Suppressor macrophage treated with lipopolysaccharide for 1 hour (primary cell): ENCODE data around the gene HDGFL1.

Experiments
- DNase-seq, 3 donors: peaks; one replicate each; pipeline ENCODE4 v3.0.0-alpha.2; 2020 to 2022

Gene HDGFL1

GRCh38 chr6:22569281-22570184 is at the start of gene HDGFL1:
TSS of gene HDGFL1 (plus strand) at chr6:22569566. CDS start at chr6:22569576, 10 bp downstream.
- no peak for DNase-seq

GRCh38 chr6:22521035-22521434 is 48.3 kb upstream of the HDGFL1 start:
- DNase-seq = no peak

GRCh38 chr6:22526736-22527135 is 42.6 kb upstream of the HDGFL1 start:
- no peak for DNase-seq

- DNase-seq = no peak
These were observed 39.5 kb upstream of the HDGFL1 start for GRCh38 chr6:22529866-22530265.

- no peak for DNase-seq
These were observed 38.9 kb upstream of the HDGFL1 start for GRCh38 chr6:22530506-22530905.

GRCh38 chr6:22536122-22536521 is 33.2 kb upstream of the HDGFL1 start:
- no peak for DNase-seq

GRCh38 chr6:22544476-22544875 is 24.9 kb upstream of the HDGFL1 start:
- DNase-seq = no peak

GRCh38 chr6:22545051-22545450 is 24.3 kb upstream of the HDGFL1 start:
- no peak for DNase-seq

GRCh38 chr6:22546236-22546635 is 23.1 kb upstream of the HDGFL1 start:
- DNase-seq = no peak

GRCh38 chr6:22550971-22551670 is 18.2 kb upstream of the HDGFL1 start:
- no peak for DNase-seq

GRCh38 chr6:22556266-22556665 is 13.1 kb upstream of the HDGFL1 start:
- DNase-seq = no peak

- DNase-seq = no peak
These were observed 12.4 kb upstream of the HDGFL1 start for GRCh38 chr6:22557007-22557406.

GRCh38 chr6:22558288-22558882 is 11.0 kb upstream of the HDGFL1 start:
- DNase-seq = no peak

GRCh38 chr6:22568854-22569253 is 512 bp upstream of the HDGFL1 start:
- no peak for DNase-seq

- no peak for DNase-seq
These were observed 802 bp downstream of the HDGFL1 start for GRCh38 chr6:22570185-22570551.

- DNase-seq = no peak
These were observed 5.8 kb downstream of the HDGFL1 start for GRCh38 chr6:22575190-22575589.

- no peak for DNase-seq
These were observed 10.1 kb downstream of the HDGFL1 start for GRCh38 chr6:22579439-22579838.

- DNase-seq = no peak
These were observed 11.0 kb downstream of the HDGFL1 start for GRCh38 chr6:22580337-22580736.

GRCh38 chr6:22582417-22583205 is 13.2 kb downstream of the HDGFL1 start:
- DNase-seq = no peak

GRCh38 chr6:22583230-22583629 is 13.9 kb downstream of the HDGFL1 start:
- DNase-seq = no peak

- no peak for DNase-seq
These were observed 14.6 kb downstream of the HDGFL1 start for GRCh38 chr6:22583927-22584326.

- no peak for DNase-seq
These were observed 19.8 kb downstream of the HDGFL1 start for GRCh38 chr6:22589118-22589517.

GRCh38 chr6:22590423-22590822 is 21.1 kb downstream of the HDGFL1 start:
- DNase-seq = no peak
